HFFc6 (cell line): ENCODE data around the gene NFE2L3. TPM values are rescaled to one million over a fixed set of nuclear protein-coding genes. Genes with fewer than 3 reads are reported as not detected.

ENCODE experiments used
- DNase-seq: peaks from one replicate; pipeline ENCODE4 v3.0.0-alpha.2; 2018
- H3K27ac Mint-ChIP-seq: 2 replicates; pipeline ENCODE4 v1.8.0; 2020; ENCODE audit warnings: mild to moderate bottlenecking, mixed read lengths
- H3K27me3 Mint-ChIP-seq: 2 replicates; pipeline ENCODE4 v1.8.0; 2021; ENCODE audit warnings: mild to moderate bottlenecking, moderate library complexity, mixed read lengths; ENCODE audit not compliant: insufficient read depth
- H3K36me3 Mint-ChIP-seq: 2 replicates; pipeline ENCODE4 v1.8.0; 2021; ENCODE audit warnings: low read depth, mixed read lengths
- H3K4me1 Mint-ChIP-seq: 2 replicates; pipeline ENCODE4 v1.8.0; 2020; ENCODE audit warnings: low read depth, mixed read lengths
- H3K4me3 Mint-ChIP-seq: 2 replicates; pipeline ENCODE4 v1.8.0; 2020; ENCODE audit warnings: mild to moderate bottlenecking, moderate library complexity, mixed read lengths
- H3K9me3 Mint-ChIP-seq: 2 replicates; pipeline ENCODE4 v1.8.0; 2020; ENCODE audit warnings: mild to moderate bottlenecking, mixed read lengths
- CTCF ChIP-seq: fragments of 200-600 bp; sonication (generic); IDR thresholded peaks from 2 replicates; pipeline ENCODE4 v1.5.0; 2021; ENCODE audit warnings: antibody characterized with exemption, mild to moderate bottlenecking
- total RNA-seq, 6 experiments: library from RNA; stranded (reverse); fragmentation: NEBNext Ultra II Directional; extraction: Animal tissue kit (Norgen Biotek cat#: 25700); gene quantifications; 2 replicates in 1 of 6; 3 replicates in 5 of 6; pipeline ENCODE4 v1.2.3, GENCODE V29; 2021

Gene NFE2L3
- total RNA-seq, 6 experiments from 2014 or later = 2.3 to 6.5 (median 2.7) TPM

- DNase-seq = no peak
- Mint-ChIP-seq H3K9me3 (no peaks in the 10 kb centered on the region), H3K27ac (peak overlapping the region; percentile 76), H3K4me3 (peak overlapping the region; percentile 30; the same call in 1 of the 2 replicates), H3K4me1 (peaks cover 68% of the 10 kb centered on the region), H3K27me3 (peaks cover 7% of the 10 kb centered on the region), H3K36me3 (peaks cover 64% of the 10 kb centered on the region)
- TF ChIP-seq CTCF = no peak
Observed at GRCh38 chr7:26185131-26185843, 33.3 kb downstream of the NFE2L3 start.

GRCh38 chr7:26185844-26186180 is 33.8 kb downstream of the NFE2L3 start:
- DNase-seq = no peak
- Mint-ChIP-seq H3K36me3 (peaks cover 69% of the 10 kb centered on the region), H3K4me1 (peaks cover 73% of the 10 kb centered on the region), H3K27ac (peak overlapping the region; percentile 76), H3K27me3 (peaks cover 9% of the 10 kb centered on the region), H3K9me3 (no peaks in the 10 kb centered on the region), H3K4me3 (no peak overlapping the region)
- no peak for TF ChIP-seq CTCF

DNA sequence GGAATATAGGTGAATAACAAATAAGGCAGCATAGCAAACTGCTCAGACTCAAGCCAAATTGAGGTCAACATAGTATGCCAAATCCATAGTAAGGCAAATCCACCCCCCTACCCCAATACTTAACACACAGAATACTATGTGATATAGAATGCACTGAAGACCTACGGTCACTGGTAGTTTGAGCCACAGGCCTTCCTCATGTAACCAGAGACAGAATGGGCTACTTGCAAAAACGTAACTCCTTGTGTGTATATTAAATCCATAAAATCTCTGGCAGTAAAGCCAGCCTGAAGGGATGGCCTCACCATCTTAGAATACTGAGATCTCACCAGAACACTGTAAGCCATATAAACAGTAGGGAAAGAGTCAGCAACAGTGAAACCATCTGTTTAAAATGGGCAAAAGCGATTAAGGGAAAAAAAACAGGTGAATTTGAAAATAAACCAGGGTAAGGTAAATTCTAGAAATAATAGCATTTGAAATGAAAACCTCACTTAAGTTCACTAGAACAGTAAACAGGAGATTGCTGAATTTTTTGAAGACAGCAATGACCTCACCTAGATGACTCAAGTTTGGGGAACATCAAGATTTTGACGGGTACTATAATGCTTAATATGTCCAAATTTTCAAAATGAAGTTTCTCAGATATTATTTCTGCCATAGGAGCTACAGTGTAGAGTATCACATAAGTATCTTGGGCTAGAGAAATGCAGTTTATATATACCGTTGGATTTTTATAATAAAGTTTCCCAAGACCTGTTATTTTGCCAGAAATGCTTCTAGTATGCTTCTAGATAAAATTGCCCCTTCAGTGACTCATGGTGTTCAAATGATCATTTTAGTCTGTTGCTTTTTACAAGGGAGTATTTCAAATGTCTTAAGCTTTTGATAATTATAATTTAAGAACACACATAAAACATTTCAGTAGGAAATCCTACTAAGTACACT is 34.6 kb downstream of the NFE2L3 start:
- no peak for DNase-seq
- H3K4me3 Mint-ChIP-seq = no peak overlapping the region; the same call in 1 of the 2 replicates
- peaks cover 73% of the 10 kb centered on the region for H3K4me1 Mint-ChIP-seq
- no peaks in the 10 kb centered on the region for H3K9me3 Mint-ChIP-seq
- H3K27me3 Mint-ChIP-seq = peaks cover 9% of the 10 kb centered on the region
- no peak for TF ChIP-seq CTCF
- H3K27ac Mint-ChIP-seq = peak overlapping the region; percentile 65
- H3K36me3 Mint-ChIP-seq = peaks cover 77% of the 10 kb centered on the region

DNA sequence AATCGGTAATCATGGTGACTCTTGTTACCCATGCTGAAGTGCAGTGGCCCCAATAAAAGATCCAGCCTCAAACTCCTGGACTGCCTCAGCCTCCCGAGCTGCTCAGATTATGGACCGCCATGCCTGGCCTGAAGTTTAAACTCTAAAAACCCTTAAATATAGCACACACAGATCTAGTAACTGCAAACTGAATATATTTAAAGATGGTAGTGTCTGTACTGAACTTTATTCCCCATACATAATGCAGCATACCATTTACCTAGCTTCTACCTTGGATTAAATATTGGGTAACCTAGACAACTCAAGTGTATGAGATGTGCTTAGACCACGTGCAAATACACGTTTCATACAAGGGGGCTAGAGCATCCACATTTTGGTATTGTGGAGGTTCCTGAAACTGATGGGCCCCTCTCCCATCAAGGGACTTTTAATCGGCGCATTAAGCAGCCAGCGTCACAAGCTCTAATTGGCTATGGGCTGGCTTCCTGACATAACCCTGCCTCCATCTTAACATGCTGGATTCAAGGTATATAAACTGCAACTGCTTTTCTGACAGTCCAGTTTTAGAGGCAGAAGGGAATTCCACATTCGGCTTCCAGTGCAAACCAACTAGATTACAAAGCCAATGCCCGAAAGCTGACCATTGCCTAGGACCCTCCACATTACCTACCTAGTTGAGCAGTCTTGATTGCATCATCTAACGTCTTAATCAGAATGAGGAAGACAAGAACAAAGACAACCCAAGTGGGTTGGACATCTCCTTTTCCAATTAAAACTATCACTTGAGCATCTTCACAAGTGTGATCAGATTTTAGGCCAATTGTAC is 35.6 kb downstream of the NFE2L3 start:
- peaks cover 74% of the 10 kb centered on the region for H3K4me1 Mint-ChIP-seq
- H3K9me3 Mint-ChIP-seq = no peaks in the 10 kb centered on the region
- H3K4me3 Mint-ChIP-seq = no peak overlapping the region; the same call in 1 of the 2 replicates
- peaks cover 11% of the 10 kb centered on the region for H3K27me3 Mint-ChIP-seq
- peak overlapping the region; percentile 65 for H3K27ac Mint-ChIP-seq
- peaks cover 87% of the 10 kb centered on the region for H3K36me3 Mint-ChIP-seq
- no peak for TF ChIP-seq CTCF
- no peak for DNase-seq
